NT2/D1 (cell line): ENCODE data around the gene CNOT11.
"Not testable (repeated sequence)": the region's sequence is repeated elsewhere in the genome, so short reads cannot be mapped to it uniquely, and the experiment has no call there.

ENCODE experiments used
- SUZ12 ChIP-seq: IDR thresholded peaks from 2 replicates; pipeline ENCODE4 v1.6.1; 2011; ENCODE audit not compliant: insufficient read length, insufficient read depth; ENCODE audit errors: extremely low read depth
- YY1 ChIP-seq: IDR thresholded peaks from 2 replicates; pipeline ENCODE4 v1.6.1; 2011; ENCODE audit not compliant: insufficient read length, insufficient read depth

GRCh38 chr2:101239760-101240118 is 12.9 kb upstream of the CNOT11 start:
- not testable (repeated sequence) for TF ChIP-seq YY1, SUZ12
